ENCODE measurements around the gene CADM1.

DNA sequence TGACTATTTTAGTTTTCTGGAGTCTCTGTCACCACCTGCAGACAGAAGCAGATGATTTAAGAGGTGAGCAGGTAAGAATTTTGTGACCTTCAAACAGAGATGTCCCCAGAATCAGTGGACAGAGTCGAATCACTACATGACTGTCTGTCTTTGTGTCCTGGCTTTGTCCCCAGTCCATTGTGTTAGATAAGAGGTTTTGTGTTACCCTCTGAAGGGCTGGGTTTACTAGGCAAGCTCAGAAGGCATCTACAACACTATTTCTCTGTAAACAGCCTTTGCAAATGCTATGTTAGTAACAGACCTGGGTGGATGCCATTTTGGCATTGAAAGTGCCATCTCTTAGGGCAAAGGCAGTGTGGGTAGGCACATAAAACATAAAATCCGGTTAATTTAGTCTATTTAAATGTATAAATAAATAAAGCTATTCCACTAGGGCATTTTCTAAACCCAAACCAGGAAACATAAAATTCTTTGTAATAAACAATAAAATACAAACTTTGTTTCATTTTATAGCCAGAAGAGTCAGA lies 40.3 kb upstream of the CADM1 start:
- no peak for TF ChIP-seq EZH2phosphoT487 (IDR thresholded peaks at IDR 0.05; ENCODE audit: borderline replicate concordance, low read length)
- TF ChIP-seq, protein P1, sequence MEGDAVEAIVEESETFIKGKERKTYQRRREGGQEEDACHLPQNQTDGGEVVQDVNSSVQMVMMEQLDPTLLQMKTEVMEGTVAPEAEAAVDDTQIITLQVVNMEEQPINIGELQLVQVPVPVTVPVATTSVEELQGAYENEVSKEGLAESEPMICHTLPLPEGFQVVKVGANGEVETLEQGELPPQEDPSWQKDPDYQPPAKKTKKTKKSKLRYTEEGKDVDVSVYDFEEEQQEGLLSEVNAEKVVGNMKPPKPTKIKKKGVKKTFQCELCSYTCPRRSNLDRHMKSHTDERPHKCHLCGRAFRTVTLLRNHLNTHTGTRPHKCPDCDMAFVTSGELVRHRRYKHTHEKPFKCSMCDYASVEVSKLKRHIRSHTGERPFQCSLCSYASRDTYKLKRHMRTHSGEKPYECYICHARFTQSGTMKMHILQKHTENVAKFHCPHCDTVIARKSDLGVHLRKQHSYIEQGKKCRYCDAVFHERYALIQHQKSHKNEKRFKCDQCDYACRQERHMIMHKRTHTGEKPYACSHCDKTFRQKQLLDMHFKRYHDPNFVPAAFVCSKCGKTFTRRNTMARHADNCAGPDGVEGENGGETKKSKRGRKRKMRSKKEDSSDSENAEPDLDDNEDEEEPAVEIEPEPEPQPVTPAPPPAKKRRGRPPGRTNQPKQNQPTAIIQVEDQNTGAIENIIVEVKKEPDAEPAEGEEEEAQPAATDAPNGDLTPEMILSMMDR (IDR thresholded peaks at IDR 0.05; ENCODE audit: low read depth, low read length, poor library complexity, severe bottlenecking) = no peak
